Stimulated activated CD4-positive, alpha-beta T cell treated with anti-CD3 and anti-CD28 coated beads, Interleukin-4, amount 100 ng/mL, for 4 hours (primary cell): Measurements from ENCODE around the gene ADCY4.
"Not testable (repeated sequence)": the region's sequence is repeated elsewhere in the genome, so short reads cannot be mapped to it uniquely, and the experiment has no call there.

Experiments used
- DNase-seq, 2 experiments: peaks; one replicate each; pipeline ENCODE4 v3.0.0-alpha.2; 2020

The ADCY4 gene

DNA sequence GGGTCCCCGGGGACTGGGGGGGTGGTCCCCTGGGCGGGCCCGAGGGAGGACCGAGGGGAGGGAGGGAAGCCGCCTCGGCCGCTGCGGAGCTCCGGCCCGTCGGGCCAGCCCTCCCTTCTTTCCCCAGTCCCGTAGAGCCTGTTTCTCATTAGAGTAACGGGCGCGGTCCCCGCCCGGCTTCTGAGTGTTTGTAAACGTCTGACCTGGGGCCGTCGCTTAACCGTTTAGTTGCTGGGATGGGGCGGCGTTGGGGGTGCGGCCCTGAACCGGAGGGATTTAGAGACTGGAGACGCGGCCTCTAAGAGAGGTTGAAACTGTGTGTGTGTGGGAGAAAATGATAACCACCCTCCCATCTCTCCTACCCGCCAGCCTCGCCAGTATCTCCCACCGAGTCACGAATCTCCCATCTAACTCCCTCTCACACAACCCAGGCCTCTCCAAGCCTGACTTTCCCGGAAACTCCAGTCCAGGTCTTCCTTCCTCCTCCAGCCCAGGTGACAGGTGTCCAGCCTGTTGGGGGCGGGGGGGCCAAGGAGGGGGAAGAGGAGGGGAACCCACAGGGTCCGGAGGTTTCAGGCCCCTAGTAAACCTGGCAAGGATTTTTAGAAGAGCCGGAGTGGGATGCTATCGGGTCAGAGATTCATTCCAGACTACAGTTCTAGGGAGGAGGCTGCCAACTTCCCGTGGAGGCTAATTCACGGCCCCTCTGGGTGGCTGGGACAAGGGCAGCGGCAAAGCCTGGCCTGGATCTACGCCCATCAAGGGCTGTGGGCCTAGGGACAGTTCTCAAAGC lies 32.0 kb upstream of the ADCY4 start:
- DNase-seq = peak in 1 of 2 experiments; percentile 5

GRCh38 chr14:24366413-24366720 lies 31.5 kb upstream of the ADCY4 start:
- no peak for DNase-seq

DNA sequence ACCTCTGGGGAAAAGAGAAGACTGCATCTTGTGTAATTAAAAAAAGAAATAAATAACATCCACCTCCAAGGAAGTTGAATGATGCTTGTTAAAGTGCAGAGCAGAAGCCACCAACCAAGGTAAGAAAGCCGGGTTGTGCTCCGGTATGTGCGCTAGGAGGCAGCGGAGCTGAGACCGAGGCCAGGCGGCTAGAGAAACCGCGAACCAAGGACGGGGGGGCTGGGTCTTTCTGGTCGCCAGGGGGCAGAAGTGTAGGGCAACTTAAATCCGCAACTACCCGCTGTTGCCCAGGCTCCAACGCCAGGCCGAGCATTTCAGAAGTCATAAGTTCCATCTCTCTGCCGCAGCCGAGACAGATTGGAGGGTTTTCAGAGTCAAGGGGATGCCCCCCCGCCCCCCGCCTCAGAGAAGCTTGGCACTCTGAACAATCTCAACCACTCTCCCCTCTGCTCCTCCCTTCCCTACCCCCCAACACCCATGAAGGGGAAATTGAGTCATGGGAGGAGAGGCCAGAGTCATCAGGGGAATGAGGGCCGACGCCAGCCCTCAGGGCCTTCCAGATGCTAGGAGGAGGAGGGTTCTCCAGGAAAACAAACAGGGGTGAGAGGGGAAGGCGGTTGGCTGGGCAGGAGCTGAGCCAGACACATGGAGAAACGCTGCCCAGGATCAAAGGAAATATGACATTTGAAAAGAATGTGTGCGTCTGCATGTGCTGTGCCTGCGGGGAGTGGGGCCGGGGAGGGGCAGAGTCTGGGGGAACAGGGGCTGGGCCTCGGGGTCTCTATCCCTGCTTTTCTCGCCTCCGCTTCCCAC lies 30.9 kb upstream of the ADCY4 start:
- DNase-seq = peak; percentile 55 to 60

- no peak for DNase-seq
These were observed 30.0 kb upstream of the ADCY4 start for GRCh38 chr14:24364841-24365240.

DNA sequence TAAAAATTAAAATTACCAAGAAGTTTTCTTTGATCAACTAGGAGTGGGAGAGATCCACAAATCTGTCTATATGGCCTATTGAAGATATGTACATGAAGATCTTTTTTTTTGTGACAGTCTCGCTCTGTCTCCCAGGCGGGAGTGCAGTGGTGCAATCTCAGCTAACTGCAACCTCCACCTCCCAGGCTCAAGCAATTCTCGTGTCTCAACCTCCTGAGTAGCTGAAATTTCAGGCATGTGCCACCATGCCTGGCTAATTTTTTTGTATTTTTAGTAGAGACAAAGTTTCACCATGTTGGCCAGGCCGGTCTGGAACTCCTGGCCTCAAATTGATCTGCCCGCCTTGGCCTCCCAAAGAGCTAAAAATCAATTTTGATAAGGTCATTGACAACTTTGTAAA lies 28.5 kb upstream of the ADCY4 start:
- DNase-seq = no peak

- DNase-seq = no peak
These were observed 27.5 kb upstream of the ADCY4 start for GRCh38 chr14:24362241-24362960.

GRCh38 chr14:24361326-24361725 lies 26.5 kb upstream of the ADCY4 start:
- DNase-seq = no peak

- no peak for DNase-seq
These were observed 25.4 kb upstream of the ADCY4 start for GRCh38 chr14:24360281-24360680.

GRCh38 chr14:24356208-24356607 lies 21.3 kb upstream of the ADCY4 start:
- no peak for DNase-seq

- no peak for DNase-seq
These were observed 20.1 kb upstream of the ADCY4 start for GRCh38 chr14:24355009-24355408.

GRCh38 chr14:24354482-24354825 lies 19.6 kb upstream of the ADCY4 start:
- DNase-seq = not testable (repeated sequence)

DNA sequence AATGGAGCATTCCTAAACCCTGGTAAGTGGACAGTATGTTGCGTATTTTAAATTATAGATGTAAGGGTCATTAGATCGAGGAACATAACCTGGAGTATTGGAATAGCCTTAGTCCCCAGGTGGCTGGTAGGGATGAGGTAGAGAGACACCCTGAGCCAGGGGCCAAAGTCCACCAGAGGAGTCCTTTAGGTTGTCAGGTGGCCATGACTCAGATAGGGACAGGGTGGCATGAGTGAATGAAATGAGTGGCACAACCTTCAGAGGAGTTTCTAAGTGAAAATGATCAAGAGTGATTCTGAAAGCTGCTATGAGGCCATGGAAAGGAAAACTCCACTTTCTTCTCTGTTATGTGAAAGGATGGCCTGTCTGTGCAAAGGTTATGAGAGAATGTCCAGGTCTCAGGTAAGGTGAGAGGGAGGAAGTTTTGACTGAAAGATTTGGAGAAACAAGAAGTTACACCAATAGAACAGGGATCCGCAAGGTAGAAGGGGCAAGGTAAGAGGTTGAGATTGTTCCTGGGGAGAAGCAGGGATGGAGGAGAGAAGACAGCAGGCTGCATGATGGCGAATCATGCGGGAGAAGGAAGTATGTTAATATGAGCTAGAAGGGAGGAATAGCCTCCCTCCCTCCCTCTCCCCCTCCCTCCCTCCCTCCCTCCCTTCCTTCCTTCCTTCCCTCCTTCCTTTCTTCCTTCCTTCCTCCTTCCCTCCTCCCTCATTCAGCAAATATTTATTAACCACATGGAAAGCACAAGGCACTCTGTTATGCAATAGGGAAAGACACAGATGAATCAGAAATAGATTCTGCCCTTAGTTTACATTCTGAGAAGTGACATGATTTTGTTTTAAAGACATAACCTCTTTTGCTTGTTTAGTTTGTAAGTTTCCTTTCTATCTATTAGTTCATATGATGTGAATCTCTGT lies 18.9 kb upstream of the ADCY4 start:
- DNase-seq = no peak

GRCh38 chr14:24351517-24351916 lies 16.6 kb upstream of the ADCY4 start:
- DNase-seq = no peak

- no peak for DNase-seq
These were observed 14.9 kb upstream of the ADCY4 start for GRCh38 chr14:24349742-24350141.

GRCh38 chr14:24348186-24348585 lies 13.3 kb upstream of the ADCY4 start:
- no peak for DNase-seq

GRCh38 chr14:24347134-24347533 lies 12.3 kb upstream of the ADCY4 start:
- DNase-seq = no peak

- no peak for DNase-seq
These were observed 9.2 kb upstream of the ADCY4 start for GRCh38 chr14:24343795-24344660.

DNA sequence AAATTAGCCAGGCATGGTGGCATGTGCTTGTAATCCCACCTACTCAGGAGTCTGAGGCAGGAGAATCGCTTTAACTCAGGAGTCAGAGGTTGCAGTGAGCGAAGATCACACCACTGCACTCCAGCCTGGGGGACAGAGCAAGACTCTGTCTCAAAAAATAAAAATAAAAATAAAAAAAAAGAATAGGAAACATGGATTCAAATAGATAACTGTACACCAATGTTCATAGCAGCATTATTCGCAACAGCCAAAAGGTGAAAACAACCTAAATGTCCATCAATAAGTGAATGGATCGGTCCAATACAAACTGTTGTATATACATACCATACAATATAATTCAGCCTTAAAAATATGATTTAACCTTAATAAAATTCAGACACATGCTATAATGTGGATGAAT lies 8.0 kb upstream of the ADCY4 start:
- DNase-seq = no peak

GRCh38 chr14:24340606-24341005 lies 5.7 kb upstream of the ADCY4 start:
- DNase-seq = no peak

GRCh38 chr14:24339284-24340151 lies 4.6 kb upstream of the ADCY4 start, which contains the start of gene RIPK3:
RIPK3 (minus strand) TSS chr14:24339991; CDS start chr14:24339826, 165 bp downstream.
- peak; percentile 62 to 66 for DNase-seq

DNA sequence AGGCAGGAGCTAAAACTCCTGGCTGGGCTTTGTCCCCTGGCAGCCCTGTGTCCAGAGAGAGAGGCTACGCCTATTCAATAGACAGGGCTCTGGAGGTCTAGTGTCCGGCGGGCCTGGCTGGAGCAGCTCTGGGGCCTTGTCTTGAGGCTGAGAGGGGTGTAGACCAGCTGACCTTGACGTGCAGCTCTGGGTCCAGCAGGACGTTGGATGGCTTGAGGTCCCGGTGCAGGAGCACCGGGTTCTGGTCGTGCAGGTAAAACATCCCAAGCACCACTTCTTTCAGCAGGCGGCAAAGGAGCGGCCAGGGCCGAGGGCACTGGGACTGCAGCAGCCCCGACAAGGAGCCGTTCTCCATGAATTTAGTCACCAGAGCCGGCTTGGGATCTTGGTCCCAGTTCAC lies 4.0 kb upstream of the ADCY4 start:
- no peak for DNase-seq
